HepG2 (cell line): ENCODE data around the gene TMTC4. TPM values are rescaled to one million over a fixed set of nuclear protein-coding genes. Genes with fewer than 3 reads are reported as not detected.

Experiments
- AHR ChIP-seq: IDR thresholded peaks from 2 replicates; pipeline ENCODE4 v1.6.1; 2018; ENCODE audit warnings: missing genetic modification reagents, missing compliant biosample characterization
- CREM ChIP-seq, 2 experiments: sonication (generic) in 1 of 2; formaldehyde crosslinking in 1 of 2; IDR thresholded peaks; 2 replicates each; pipeline versions ENCODE4 v1.4.0 to v1.6.1; 2016 to 2020; ENCODE audit warnings: antibody characterized with exemption in 1 of 2, mild to moderate bottlenecking in 1 of 2, missing genetic modification reagents in 1 of 2
- FOXA3 ChIP-seq: IDR thresholded peaks from 2 replicates; pipeline ENCODE4 v1.6.1; 2016; ENCODE audit warnings: missing genetic modification reagents, missing compliant biosample characterization
- HES4 ChIP-seq: sonication (generic); formaldehyde crosslinking; IDR thresholded peaks from 2 replicates; pipeline ENCODE4 v1.9.0; 2021; ENCODE audit warnings: mild to moderate bottlenecking, missing genetic modification reagents, borderline replicate concordance
- HHEX ChIP-seq: IDR thresholded peaks from 2 replicates; pipeline ENCODE4 v1.6.1; 2016; ENCODE audit warnings: control low read depth
- HNRNPH1 ChIP-seq: fragments of 200-400 bp; formaldehyde crosslinking; optimal IDR thresholded peaks from 2 replicates; pipeline ENCODE3; 2017; ENCODE audit warnings: mild to moderate bottlenecking, low read depth, low read length
- ISL2 ChIP-seq: sonication (generic); formaldehyde crosslinking; IDR thresholded peaks from 2 replicates; pipeline ENCODE4 v1.5.0; 2020; ENCODE audit warnings: missing genetic modification reagents
- JUN ChIP-seq: sonication (generic); formaldehyde crosslinking; IDR thresholded peaks from 2 replicates; pipeline ENCODE4 v1.4.0; 2020; ENCODE audit warnings: mild to moderate bottlenecking, missing genetic modification reagents
- KLF15 ChIP-seq: sonication (generic); formaldehyde crosslinking; IDR thresholded peaks from 2 replicates; pipeline ENCODE4 v1.8.1; 2023; ENCODE audit warnings: borderline replicate concordance, mild to moderate bottlenecking, inconsistent platforms, missing genetic modification reagents, mixed read lengths
- MED1 ChIP-seq: sonication (generic); formaldehyde crosslinking; IDR thresholded peaks from 2 replicates; pipeline ENCODE4 v1.4.0; 2020; ENCODE audit warnings: missing genetic modification reagents
- NCOR1 ChIP-seq: fragments of 200-600 bp; sonication (generic); IDR thresholded peaks from 2 replicates; pipeline ENCODE4 v1.7.0; 2017; ENCODE audit warnings: antibody characterized with exemption, low read length, borderline replicate concordance
- NR1H2 ChIP-seq: sonication (generic); formaldehyde crosslinking; IDR thresholded peaks from 2 replicates; pipeline ENCODE4 v1.8.1; 2022; ENCODE audit warnings: low read depth, missing genetic modification reagents, borderline replicate concordance
- NR2F6 ChIP-seq, 2 experiments: IDR thresholded peaks; 2 replicates each; pipeline ENCODE4 v1.6.1; 2016; ENCODE audit warnings: antibody characterized with exemption in 1 of 2, mild to moderate bottlenecking in 1 of 2
- PPARG ChIP-seq: conservative IDR thresholded peaks from 2 replicates; pipeline ENCODE4 v1.6.1; 2016; ENCODE audit warnings: missing biosample characterization, missing genetic modification reagents
- REL ChIP-seq: sonication (generic); formaldehyde crosslinking; conservative IDR thresholded peaks from 2 replicates; pipeline ENCODE4 v1.8.0; 2022; ENCODE audit warnings: mild to moderate bottlenecking, missing genetic modification reagents, moderate library complexity
- STAG1 ChIP-seq: sonication (generic); formaldehyde crosslinking; IDR thresholded peaks from 2 replicates; pipeline ENCODE4 v1.4.0; 2020; ENCODE audit warnings: missing genetic modification reagents
- YEATS2 ChIP-seq: sonication (generic); formaldehyde crosslinking; IDR thresholded peaks from 2 replicates; pipeline ENCODE4 v1.4.0; 2020; ENCODE audit warnings: missing genetic modification reagents, borderline replicate concordance
- ZNF331 ChIP-seq: sonication (generic); formaldehyde crosslinking; IDR thresholded peaks from 2 replicates; pipeline ENCODE4 v1.4.0; 2020; ENCODE audit warnings: missing genetic modification reagents
- ZNF335 ChIP-seq: sonication (generic); formaldehyde crosslinking; IDR thresholded peaks from 2 replicates; pipeline ENCODE4 v1.4.0; 2020; ENCODE audit warnings: missing genetic modification reagents
- ZNF550 ChIP-seq: sonication (generic); formaldehyde crosslinking; IDR thresholded peaks from 2 replicates; pipeline ENCODE4 v1.4.0; 2020; ENCODE audit warnings: mild to moderate bottlenecking, missing genetic modification reagents, borderline replicate concordance
- ZNF878 ChIP-seq: sonication (generic); formaldehyde crosslinking; IDR thresholded peaks from 2 replicates; pipeline ENCODE4 v1.8.1; 2023; ENCODE audit warnings: mild to moderate bottlenecking, missing genetic modification reagents, moderate library complexity
- polyA plus RNA-seq, 8 experiments: library from polyadenylated mRNA; depleted of rRNA in 3 of 8; stranded (reverse) in 7 of 8; unstranded in 1 of 8; fragments of >200 nt; fragmentation: Illumina TruSeq in 4 of 8; extraction: Trizol in 4 of 8; gene quantifications; 2 replicates each; pipeline versions ENCODE4 v1.2.1 to v1.2.3, GENCODE V29; 2011 to 2016; ENCODE audit warnings: low read depth in 4 of 8, missing spikeins in 1 of 8, mixed read lengths in 1 of 8; ENCODE audit not compliant: insufficient read depth in 1 of 8
- total RNA-seq, 5 experiments: library from RNA; depleted of rRNA; stranded (reverse); fragments of >200 nt; fragmentation: Illumina TruSeq; extraction: Trizol; gene quantifications; 2 replicates each; pipeline ENCODE4 v1.2.3, GENCODE V29; 2016; ENCODE audit warnings: low read depth in 1 of 5
- TF ChIP-seq, protein P1 (sequence below): sonication (generic); formaldehyde crosslinking; IDR thresholded peaks from 2 replicates; pipeline ENCODE4 v1.5.0; 2020; ENCODE audit warnings: mild to moderate bottlenecking, missing genetic modification reagents, moderate library complexity
- TF ChIP-seq, protein P2 (sequence below): sonication (generic); formaldehyde crosslinking; IDR thresholded peaks from 2 replicates; pipeline ENCODE4 v1.4.0; 2020; ENCODE audit warnings: missing genetic modification reagents
- TF ChIP-seq, protein P3 (sequence below): IDR thresholded peaks from 2 replicates; pipeline ENCODE4 v1.6.1; 2016; ENCODE audit warnings: missing genetic modification reagents, missing compliant biosample characterization
- TF ChIP-seq, protein P4 (sequence below): sonication (generic); formaldehyde crosslinking; conservative IDR thresholded peaks from 2 replicates; pipeline ENCODE4 v1.5.0; 2020; ENCODE audit warnings: missing genetic modification reagents
- TF ChIP-seq, protein P5 (sequence below): sonication (generic); formaldehyde crosslinking; IDR thresholded peaks from 2 replicates; pipeline ENCODE4 v1.4.0; 2020; ENCODE audit warnings: missing genetic modification reagents

TMTC4 gene
- total and polyA plus RNA-seq, 2 of the 13 experiments (the other 11 are each of a cell fraction or from before 2014, with no cell fraction given): 16.0 to 22.6 TPM

DNA sequence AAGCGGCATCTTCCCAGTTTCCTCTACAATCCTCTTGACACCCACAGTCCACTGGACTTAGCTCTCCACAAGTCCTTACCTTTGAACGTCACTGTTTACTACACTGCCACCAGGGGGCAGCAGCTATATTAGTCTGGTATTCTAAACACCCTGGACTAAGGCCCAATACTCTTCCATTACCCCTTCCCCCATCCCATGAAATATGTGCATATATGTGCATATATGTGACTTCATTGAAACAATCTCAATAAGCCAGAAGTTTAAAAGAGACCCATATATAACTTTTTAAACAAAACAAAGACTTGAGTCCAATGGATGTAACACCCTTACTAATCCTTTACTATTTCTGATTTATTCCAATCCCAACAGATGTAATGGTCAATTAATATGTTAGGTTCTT, 101.5 kb downstream of the TMTC4 start (continued):
- TF ChIP-seq, protein P1, sequence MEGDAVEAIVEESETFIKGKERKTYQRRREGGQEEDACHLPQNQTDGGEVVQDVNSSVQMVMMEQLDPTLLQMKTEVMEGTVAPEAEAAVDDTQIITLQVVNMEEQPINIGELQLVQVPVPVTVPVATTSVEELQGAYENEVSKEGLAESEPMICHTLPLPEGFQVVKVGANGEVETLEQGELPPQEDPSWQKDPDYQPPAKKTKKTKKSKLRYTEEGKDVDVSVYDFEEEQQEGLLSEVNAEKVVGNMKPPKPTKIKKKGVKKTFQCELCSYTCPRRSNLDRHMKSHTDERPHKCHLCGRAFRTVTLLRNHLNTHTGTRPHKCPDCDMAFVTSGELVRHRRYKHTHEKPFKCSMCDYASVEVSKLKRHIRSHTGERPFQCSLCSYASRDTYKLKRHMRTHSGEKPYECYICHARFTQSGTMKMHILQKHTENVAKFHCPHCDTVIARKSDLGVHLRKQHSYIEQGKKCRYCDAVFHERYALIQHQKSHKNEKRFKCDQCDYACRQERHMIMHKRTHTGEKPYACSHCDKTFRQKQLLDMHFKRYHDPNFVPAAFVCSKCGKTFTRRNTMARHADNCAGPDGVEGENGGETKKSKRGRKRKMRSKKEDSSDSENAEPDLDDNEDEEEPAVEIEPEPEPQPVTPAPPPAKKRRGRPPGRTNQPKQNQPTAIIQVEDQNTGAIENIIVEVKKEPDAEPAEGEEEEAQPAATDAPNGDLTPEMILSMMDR (CRISPR knock-in tag): peak; percentile 82
- TF ChIP-seq STAG1 (peak; percentile 75), MED1 (no peak), ZNF550 (CRISPR knock-in tag) (no peak), HES4 (CRISPR knock-in tag) (no peak), ISL2 (CRISPR knock-in tag) (no peak), NCOR1 (no peak), AHR (CRISPR knock-in tag) (no peak), JUN (CRISPR knock-in tag) (no peak), NR1H2 (CRISPR knock-in tag) (no peak), ZNF331 (CRISPR knock-in tag) (0 out of 2 replicates have a peak, but pooled peaks have one; percentile 48), PPARG (CRISPR knock-in tag) (no peak), YEATS2 (0 out of 2 replicates have a peak, but pooled peaks have one; percentile 21), CREM (IDR thresholded peaks at IDR 0.05) (peak; percentile 37; the same call in 1 of the 2 replicates), CREM (CRISPR knock-in tag; IDR thresholded peaks at IDR 0.05) (no peak), NR2F6 (IDR thresholded peaks at IDR 0.05) (no peak), NR2F6 (CRISPR knock-in tag; IDR thresholded peaks at IDR 0.05) (no peak), ZNF335 (no peak), HHEX (CRISPR knock-in tag) (no peak), ZNF878 (CRISPR knock-in tag) (no peak), REL (CRISPR knock-in tag) (no peak), KLF15 (CRISPR knock-in tag) (no peak), HNRNPH1 (no peak), FOXA3 (CRISPR knock-in tag) (peak; percentile 48; the same call in 1 of the 2 replicates)
- TF ChIP-seq, protein P2, sequence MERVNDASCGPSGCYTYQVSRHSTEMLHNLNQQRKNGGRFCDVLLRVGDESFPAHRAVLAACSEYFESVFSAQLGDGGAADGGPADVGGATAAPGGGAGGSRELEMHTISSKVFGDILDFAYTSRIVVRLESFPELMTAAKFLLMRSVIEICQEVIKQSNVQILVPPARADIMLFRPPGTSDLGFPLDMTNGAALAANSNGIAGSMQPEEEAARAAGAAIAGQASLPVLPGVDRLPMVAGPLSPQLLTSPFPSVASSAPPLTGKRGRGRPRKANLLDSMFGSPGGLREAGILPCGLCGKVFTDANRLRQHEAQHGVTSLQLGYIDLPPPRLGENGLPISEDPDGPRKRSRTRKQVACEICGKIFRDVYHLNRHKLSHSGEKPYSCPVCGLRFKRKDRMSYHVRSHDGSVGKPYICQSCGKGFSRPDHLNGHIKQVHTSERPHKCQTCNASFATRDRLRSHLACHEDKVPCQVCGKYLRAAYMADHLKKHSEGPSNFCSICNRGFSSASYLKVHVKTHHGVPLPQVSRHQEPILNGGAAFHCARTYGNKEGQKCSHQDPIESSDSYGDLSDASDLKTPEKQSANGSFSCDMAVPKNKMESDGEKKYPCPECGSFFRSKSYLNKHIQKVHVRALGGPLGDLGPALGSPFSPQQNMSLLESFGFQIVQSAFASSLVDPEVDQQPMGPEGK (CRISPR knock-in tag): 0 out of 2 replicates have a peak, but pooled peaks have one; percentile 16
- TF ChIP-seq, protein P3, sequence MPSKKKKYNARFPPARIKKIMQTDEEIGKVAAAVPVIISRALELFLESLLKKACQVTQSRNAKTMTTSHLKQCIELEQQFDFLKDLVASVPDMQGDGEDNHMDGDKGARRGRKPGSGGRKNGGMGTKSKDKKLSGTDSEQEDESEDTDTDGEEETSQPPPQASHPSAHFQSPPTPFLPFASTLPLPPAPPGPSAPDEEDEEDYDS (CRISPR knock-in tag): 0 out of 2 replicates have a peak, but pooled peaks have one; percentile 18
- TF ChIP-seq, protein P4, sequence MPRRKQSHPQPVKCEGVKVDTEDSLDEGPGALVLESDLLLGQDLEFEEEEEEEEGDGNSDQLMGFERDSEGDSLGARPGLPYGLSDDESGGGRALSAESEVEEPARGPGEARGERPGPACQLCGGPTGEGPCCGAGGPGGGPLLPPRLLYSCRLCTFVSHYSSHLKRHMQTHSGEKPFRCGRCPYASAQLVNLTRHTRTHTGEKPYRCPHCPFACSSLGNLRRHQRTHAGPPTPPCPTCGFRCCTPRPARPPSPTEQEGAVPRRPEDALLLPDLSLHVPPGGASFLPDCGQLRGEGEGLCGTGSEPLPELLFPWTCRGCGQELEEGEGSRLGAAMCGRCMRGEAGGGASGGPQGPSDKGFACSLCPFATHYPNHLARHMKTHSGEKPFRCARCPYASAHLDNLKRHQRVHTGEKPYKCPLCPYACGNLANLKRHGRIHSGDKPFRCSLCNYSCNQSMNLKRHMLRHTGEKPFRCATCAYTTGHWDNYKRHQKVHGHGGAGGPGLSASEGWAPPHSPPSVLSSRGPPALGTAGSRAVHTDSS (CRISPR knock-in tag): no peak
- TF ChIP-seq, protein P5, sequence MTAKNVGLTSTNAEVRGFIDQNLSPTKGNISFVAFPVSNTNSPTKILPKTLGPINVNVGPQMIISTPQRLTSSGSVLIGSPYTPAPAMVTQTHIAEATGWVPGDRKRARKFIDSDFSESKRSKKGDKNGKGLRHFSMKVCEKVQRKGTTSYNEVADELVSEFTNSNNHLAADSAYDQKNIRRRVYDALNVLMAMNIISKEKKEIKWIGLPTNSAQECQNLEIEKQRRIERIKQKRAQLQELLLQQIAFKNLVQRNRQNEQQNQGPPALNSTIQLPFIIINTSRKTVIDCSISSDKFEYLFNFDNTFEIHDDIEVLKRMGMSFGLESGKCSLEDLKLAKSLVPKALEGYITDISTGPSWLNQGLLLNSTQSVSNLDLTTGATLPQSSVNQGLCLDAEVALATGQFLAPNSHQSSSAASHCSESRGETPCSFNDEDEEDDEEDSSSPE: no peak
